ENCODE results near the gene SERINC5.
A peak's percentile ranks its signal among the peaks of the same experiment; 100 is the strongest.

SERINC5 gene

DNA sequence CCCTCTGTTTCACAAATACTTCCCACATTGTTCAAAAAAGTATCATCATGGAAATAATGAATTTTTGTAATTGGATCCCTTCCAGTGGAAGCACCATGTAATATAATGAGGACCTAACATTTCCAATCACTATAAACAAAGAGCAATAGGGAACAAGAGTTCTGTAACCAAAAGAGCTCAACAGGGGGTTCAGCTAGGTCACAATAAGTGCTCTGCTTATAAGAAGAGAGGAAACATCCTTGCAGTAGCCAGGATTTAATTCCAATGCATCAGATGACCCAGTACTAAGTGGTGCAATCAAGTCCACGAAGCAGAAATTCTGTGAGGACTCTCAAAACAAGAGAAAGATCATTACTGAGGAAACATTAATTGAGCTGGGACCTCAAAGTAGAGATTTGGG, 5.9 kb downstream of the SERINC5 start:
- Histone ChIP-seq H3K9me3 (no peaks in the 10 kb centered on the region), H3K36me3 (peaks cover 4% of the 10 kb centered on the region; the same call in 1 of the 2 replicates), H3K4me1 (peaks cover 27% of the 10 kb centered on the region), H3K27me3 (no peaks in the 10 kb centered on the region), H3K4me3 (ENCODE audit: low read depth, low read length) (no peak overlapping the region)
- no peak for DNase-seq
- TF ChIP-seq CTCF (IDR thresholded peaks at IDR 0.05; ENCODE audit: low read depth, low read length): no peak

GRCh38 chr5:80248378-80248777, 7.5 kb downstream of the SERINC5 start:
- Histone ChIP-seq H3K9me3 (no peaks in the 10 kb centered on the region; the same call in 1 of the 2 replicates), H3K4me1 (peaks cover 20% of the 10 kb centered on the region), H3K36me3 (no peaks in the 10 kb centered on the region; the same call in 1 of the 2 replicates), H3K4me3 (ENCODE audit: low read depth, low read length) (no peak overlapping the region), H3K27me3 (no peaks in the 10 kb centered on the region)
- no peak for DNase-seq
- no peak for TF ChIP-seq CTCF (IDR thresholded peaks at IDR 0.05; ENCODE audit: low read depth, low read length)

GRCh38 chr5:80246995-80247729, 8.7 kb downstream of the SERINC5 start:
- peaks cover 5% of the 10 kb centered on the region for H3K36me3 ChIP-seq
- H3K27me3 ChIP-seq: no peaks in the 10 kb centered on the region
- DNase-seq: peak; percentile 67
- TF ChIP-seq CTCF (IDR thresholded peaks at IDR 0.05; ENCODE audit: low read depth, low read length): no peak
- H3K4me1 ChIP-seq: peaks cover 20% of the 10 kb centered on the region
- H3K9me3 ChIP-seq: peaks cover 3% of the 10 kb centered on the region; the same call in 1 of the 2 replicates
- peak overlapping the region; percentile 27 for H3K4me3 ChIP-seq (ENCODE audit: low read depth, low read length)

- no peaks in the 10 kb centered on the region for H3K27me3 ChIP-seq
- H3K36me3 ChIP-seq: peaks cover 15% of the 10 kb centered on the region
- DNase-seq: no peak
- H3K9me3 ChIP-seq: peaks cover 3% of the 10 kb centered on the region; the same call in 1 of the 2 replicates
- no peak for TF ChIP-seq CTCF (IDR thresholded peaks at IDR 0.05; ENCODE audit: low read depth, low read length)
- H3K4me1 ChIP-seq: peaks cover 20% of the 10 kb centered on the region
- no peak overlapping the region for H3K4me3 ChIP-seq (ENCODE audit: low read depth, low read length)
These were observed 9.7 kb downstream of the SERINC5 start for GRCh38 chr5:80246001-80246758.

- no peaks in the 10 kb centered on the region for H3K27me3 ChIP-seq
- peaks cover 27% of the 10 kb centered on the region for H3K4me1 ChIP-seq
- no peak for TF ChIP-seq CTCF (IDR thresholded peaks at IDR 0.05; ENCODE audit: low read depth, low read length)
- no peak for DNase-seq
- peaks cover 3% of the 10 kb centered on the region; the same call in 1 of the 2 replicates for H3K9me3 ChIP-seq
- no peak overlapping the region for H3K4me3 ChIP-seq (ENCODE audit: low read depth, low read length)
- peaks cover 17% of the 10 kb centered on the region for H3K36me3 ChIP-seq
These were observed 12.3 kb downstream of the SERINC5 start for GRCh38 chr5:80243567-80243966.

- H3K9me3 ChIP-seq: peaks cover 3% of the 10 kb centered on the region; the same call in 1 of the 2 replicates
- peaks cover 17% of the 10 kb centered on the region for H3K36me3 ChIP-seq
- H3K27me3 ChIP-seq: no peaks in the 10 kb centered on the region
- no peak for TF ChIP-seq CTCF (IDR thresholded peaks at IDR 0.05; ENCODE audit: low read depth, low read length)
- no peak for DNase-seq
- H3K4me3 ChIP-seq (ENCODE audit: low read depth, low read length): no peak overlapping the region
- peaks cover 22% of the 10 kb centered on the region for H3K4me1 ChIP-seq
These were observed 13.0 kb downstream of the SERINC5 start for GRCh38 chr5:80242849-80243248.
